ENCODE data around the gene ANKRD10. TPM values are rescaled to one million over a fixed set of nuclear protein-coding genes. Genes with fewer than 3 reads are reported as not detected.

ANKRD10 gene
- total and polyA plus RNA-seq, 2 donors (not counting 3 experiments of a cell fraction or from before 2014, with no cell fraction given), result 44.5 to 94.1 TPM

DNA sequence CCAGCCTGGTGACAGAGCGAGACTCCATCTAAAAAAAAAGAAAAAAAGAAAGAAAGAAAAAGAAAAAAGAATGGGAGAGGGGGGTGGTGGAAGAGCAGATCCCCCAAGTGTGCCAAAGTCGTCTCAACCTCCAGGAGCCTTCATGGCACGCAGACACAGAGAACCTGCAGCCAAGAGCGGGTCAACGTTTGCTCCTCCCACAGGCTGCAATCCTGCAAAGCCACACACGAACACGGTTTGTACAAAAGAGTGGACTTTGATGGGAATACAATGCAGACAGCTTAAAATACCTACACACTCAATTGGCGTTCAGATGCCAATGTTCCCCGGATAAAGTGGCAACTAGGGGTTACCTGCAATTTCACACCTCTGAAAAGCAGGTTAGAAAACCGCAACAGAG, 29.4 kb downstream of the ANKRD10 start:
- ChIA-PET POLR2A (no interaction called here), CTCF (no interaction called here)
- H2AFZ ChIP-seq (ENCODE audit: low read depth, low read length), result no peak overlapping the region
- H3K36me3 ChIP-seq (ENCODE audit: control insufficient read depth in 2 of 2, extremely low read depth in 1 of 2, insufficient read depth in 2 of 2, low read length in 2 of 2), result no peaks in the 10 kb centered on the region
- H3K4me1 ChIP-seq (ENCODE audit: control insufficient read depth, extremely low read depth, insufficient read depth, low read length), result no peaks in the 10 kb centered on the region
- BruUV-seq (replicated peaks), result no TSS peak
- H3K9ac ChIP-seq (replicated peaks; ENCODE audit: extremely low read depth, insufficient read depth, low read length), result no peak overlapping the region
- FAIRE-seq (no peak), DNase-seq (ENCODE audit: low read depth, low spot score) (no peak)
- no peak overlapping the region for H3K4me3 ChIP-seq (replicated peaks in 1 of 3; ENCODE audit: insufficient read depth in 1 of 3, low read depth in 1 of 3, low read length in 3 of 3)
- H3K27me3 ChIP-seq (ENCODE audit: control insufficient read depth in 2 of 2, insufficient read depth in 2 of 2, low read length in 2 of 2), result no peaks in the 10 kb centered on the region
- no peaks in the 10 kb centered on the region for H3K9me1 ChIP-seq (replicated peaks; ENCODE audit: control insufficient read depth, extremely low read depth, insufficient read depth, low read length)
- no peak overlapping the region for H3K4me2 ChIP-seq (ENCODE audit: insufficient read depth, low read length)
- H3K9me3 ChIP-seq (replicated peaks; ENCODE audit: control insufficient read depth, insufficient read depth, low read length), result no peaks in the 10 kb centered on the region
- H3K79me2 ChIP-seq (ENCODE audit: control insufficient read depth, insufficient read depth, low read length), result no peaks in the 10 kb centered on the region
- no peak for TF ChIP-seq POLR2AphosphoS5 (IDR thresholded peaks at IDR 0.05; ENCODE audit: insufficient read depth, low read depth, low read length)
- TF ChIP-seq MAX (IDR thresholded peaks at IDR 0.05; ENCODE audit: insufficient read depth, insufficient read length), result no peak
- no peak for TF ChIP-seq FOS (IDR thresholded peaks at IDR 0.05; ENCODE audit: borderline replicate concordance, insufficient read depth, low read length)
- TF ChIP-seq EZH2 (IDR thresholded peaks at IDR 0.05; ENCODE audit: borderline replicate concordance, low read depth, low read length, severe bottlenecking), result no peak
- TF ChIP-seq GATA2 (IDR thresholded peaks at IDR 0.05; ENCODE audit: insufficient read depth, insufficient read length, low read depth, low read length), result no peak
- TF ChIP-seq, protein P1, sequence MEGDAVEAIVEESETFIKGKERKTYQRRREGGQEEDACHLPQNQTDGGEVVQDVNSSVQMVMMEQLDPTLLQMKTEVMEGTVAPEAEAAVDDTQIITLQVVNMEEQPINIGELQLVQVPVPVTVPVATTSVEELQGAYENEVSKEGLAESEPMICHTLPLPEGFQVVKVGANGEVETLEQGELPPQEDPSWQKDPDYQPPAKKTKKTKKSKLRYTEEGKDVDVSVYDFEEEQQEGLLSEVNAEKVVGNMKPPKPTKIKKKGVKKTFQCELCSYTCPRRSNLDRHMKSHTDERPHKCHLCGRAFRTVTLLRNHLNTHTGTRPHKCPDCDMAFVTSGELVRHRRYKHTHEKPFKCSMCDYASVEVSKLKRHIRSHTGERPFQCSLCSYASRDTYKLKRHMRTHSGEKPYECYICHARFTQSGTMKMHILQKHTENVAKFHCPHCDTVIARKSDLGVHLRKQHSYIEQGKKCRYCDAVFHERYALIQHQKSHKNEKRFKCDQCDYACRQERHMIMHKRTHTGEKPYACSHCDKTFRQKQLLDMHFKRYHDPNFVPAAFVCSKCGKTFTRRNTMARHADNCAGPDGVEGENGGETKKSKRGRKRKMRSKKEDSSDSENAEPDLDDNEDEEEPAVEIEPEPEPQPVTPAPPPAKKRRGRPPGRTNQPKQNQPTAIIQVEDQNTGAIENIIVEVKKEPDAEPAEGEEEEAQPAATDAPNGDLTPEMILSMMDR (IDR thresholded peaks at IDR 0.05; ENCODE audit: extremely low read depth in 1 of 2, insufficient read depth in 1 of 2, low read depth in 1 of 2, low read length in 2 of 2), result no peak
- TF ChIP-seq MYC (IDR thresholded peaks at IDR 0.05; ENCODE audit: low read depth, low read length), result no peak
- no peak for TF ChIP-seq POLR2A (IDR thresholded peaks at IDR 0.05; ENCODE audit: low read depth, low read length)
- TF ChIP-seq JUN (IDR thresholded peaks at IDR 0.05; ENCODE audit: borderline replicate concordance, insufficient read depth, insufficient read length, low read depth), result no peak
- no peaks in the 10 kb centered on the region for H4K20me1 ChIP-seq (replicated peaks; ENCODE audit: control insufficient read depth, extremely low read depth, insufficient read depth, low read length)
- no peak overlapping the region for H3K27ac ChIP-seq (ENCODE audit: insufficient read depth, low read depth, low read length)
- dilution Hi-C loops (cut with MboI; ENCODE audit: extremely low pct_ligation_motif_present, low sequenced_read_pairs), result no loop called here
- intact Hi-C loops (cut with micrococcal nuclease), result no loop called here

All from endothelial cell of umbilical vein (primary cell).